GM21528 (cell line): ENCODE data around the gene GLYR1.
A peak's percentile ranks its signal among the peaks of the same experiment; 100 is the strongest.

Source experiments
- ATAC-seq: cut with Tn5 transposase; IDR thresholded peaks from one replicate; pipeline ENCODE4 v1.9.1; 2021; ENCODE audit warnings: mild to moderate bottlenecking, moderate library complexity; ENCODE audit not compliant: unreplicated experiment, low FRiP score

The GLYR1 gene

GRCh38 chr16:4813251-4814003 lies 33.7 kb downstream of the GLYR1 start:
- ATAC-seq, result no peak

DNA sequence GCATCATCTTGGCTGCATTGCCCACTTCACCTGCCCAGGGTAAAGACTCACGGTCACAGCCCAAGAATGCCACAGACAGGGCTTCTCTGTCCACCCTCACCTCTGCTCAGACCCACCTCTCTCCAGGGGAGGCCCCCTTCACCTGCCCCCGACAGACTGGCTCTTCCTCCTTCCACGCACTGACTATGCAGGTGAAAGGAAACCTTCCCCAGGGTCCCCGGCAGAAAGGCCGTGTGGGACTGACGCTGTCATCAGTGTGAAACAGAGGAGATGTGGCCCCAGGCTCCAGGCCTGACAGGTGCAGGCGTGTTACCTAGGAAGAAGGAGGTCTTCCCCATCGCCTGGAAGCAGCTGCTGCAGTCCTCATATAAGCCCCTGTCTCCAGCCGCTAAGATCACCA lies 35.3 kb downstream of the GLYR1 start:
- ATAC-seq, result no peak

- no peak for ATAC-seq
These were observed 35.8 kb downstream of the GLYR1 start for GRCh38 chr16:4811242-4811641.

GRCh38 chr16:4806280-4806679 lies 40.8 kb downstream of the GLYR1 start:
- ATAC-seq, result no peak

DNA sequence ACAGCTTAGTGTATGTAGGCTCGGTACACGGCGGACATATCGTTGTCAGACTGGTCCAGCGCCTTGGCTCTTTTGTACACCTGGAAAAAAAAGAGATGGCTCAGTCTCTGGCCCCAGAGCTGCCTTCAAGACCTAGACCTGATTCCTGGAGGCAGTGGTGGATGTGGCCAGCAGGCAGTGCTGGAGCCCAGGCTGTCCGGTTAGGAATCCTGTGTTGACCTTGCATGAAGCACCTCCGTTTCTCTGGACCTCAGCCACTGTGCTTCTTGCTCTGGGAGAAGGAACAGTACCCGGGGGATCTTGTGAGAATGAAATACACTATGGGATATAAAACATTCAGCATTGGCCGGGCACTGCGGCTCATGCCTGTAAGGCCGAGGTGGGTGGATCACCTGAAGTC lies 41.9 kb downstream of the GLYR1 start:
- no peak for ATAC-seq

DNA sequence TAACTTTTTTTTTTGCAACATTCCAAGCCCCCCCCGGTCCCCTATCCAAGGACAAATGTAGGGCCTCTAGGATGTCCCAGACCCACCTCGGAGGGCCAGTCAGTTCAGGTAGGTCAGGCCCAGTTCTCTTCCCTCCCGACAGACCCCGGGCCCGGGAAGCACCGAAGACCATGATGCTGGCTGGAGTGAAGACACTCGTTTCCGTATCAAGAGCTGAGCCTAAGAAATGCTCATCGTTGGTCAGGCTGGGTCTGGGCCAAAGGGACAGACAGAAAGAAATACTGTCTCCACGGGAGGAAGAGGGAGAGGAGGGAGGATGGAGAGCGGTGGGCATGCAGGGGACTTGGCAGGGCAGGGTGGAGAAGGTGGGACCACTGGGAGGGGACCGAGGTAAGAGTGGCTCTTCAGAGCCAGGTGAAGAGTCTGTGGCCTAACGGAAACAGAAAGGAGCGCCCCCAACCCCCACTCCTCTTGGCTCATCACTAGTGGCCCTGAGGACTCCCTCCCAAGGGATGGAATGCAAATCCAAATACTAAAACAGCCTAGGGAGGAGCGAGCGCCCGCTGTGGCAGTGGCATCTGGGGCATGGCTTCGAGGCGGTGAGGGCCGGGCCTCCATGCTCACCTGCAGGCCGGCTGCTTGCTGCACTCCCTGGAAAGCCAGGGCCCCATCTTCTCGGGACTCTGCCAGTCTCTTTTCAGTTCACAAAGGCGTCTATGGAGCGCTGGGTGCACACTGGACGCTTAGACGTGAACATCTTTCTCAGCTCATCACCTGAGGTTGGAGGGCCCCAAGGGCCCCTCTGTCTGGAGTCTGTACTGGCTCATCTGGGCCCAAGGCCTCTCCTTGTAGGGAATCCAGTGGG lies 43.0 kb downstream of the GLYR1 start:
- no peak for ATAC-seq

DNA sequence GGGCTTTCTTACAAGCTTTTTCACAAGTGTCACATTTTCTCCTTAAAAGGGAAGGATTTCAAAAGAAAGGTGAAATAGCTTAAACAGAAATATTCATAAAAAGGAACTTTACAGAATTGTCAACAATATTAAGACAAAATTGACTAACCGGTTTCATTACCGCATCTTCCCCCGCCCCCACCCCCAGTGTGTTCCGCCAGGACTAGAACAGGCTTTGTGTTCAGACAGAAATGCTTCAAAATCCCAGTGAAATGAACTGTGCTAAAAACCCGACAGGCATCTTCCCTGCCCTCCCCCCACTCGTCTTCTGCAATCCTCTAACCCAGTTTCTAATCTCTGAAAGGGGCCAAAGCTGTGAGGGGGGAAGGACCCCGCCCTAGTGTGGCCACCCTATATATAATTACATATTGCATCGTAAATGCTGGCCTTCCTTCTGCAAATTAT lies 43.7 kb downstream of the GLYR1 start:
- no peak for ATAC-seq

DNA sequence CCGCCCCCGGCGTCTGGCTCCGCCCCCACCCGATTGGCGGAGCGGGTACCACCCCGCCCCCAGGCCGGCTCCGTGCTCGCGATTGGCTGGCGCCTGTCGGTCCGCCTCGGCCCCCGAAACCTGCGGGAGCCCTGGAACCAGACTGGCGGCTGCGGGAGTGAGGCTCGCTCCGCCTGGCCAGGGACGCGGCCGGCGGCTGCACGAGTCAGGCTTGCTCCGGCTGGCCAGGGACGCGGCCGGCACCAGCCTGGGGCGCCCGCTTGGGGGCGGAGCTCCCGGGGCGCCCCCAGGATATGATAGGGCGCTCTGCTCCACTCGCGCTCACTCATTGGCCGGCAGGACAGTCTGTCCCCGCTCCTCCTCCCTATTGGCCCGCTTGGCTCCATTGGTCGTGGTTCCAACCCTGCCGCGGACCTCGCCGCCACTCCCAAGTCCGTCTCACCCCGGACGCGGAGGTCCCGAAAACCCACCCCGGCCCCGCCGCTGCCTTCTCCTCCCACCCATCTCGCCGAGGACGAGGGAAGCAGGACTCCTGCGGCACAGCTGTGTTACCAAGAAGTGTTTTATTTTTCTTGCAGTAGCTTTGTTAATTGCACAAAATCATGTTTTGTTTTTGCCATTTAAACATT lies 44.3 kb downstream of the GLYR1 start:
- peak; percentile 90 for ATAC-seq

DNA sequence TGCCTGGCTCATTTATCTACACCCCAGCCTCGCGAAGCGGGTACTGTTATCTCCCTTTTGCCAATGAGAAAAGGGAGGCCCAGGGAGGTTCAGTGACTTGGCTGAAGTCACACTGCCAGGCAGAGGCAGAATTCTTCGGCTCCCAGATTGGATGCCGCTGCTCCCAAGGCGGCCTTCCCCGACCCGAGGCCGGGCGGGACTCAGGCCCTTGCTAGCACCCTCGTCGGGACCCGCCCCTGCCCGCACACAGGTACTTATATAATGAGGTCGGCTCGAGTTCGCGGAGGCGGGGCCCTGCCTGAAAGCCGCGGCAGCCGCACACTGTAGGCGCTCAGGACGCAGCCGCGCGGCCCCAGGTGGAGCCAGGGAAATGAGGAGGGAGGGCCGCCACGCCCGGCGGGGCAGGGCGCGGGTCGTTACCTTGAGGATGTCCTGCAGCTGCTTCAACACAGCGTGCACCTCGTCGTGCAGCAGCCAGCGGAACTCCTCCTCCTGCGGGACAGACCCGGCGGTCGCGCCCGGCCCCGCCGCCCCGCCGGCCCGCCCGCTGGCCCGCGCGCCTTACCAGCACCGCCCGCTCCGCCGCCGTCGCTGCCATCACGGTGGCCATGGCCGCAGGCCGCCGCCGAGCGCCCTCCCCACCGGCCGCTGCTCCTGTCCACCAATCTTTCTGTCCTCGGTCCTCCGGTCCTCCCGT lies 45.0 kb downstream of the GLYR1 start, which contains the start of gene ROGDI:
ROGDI (minus strand) TSS at position 672 of the 697 bp plus-strand sequence; CDS start at position 610, 62 bp downstream.
- peak; percentile 53 for ATAC-seq

DNA sequence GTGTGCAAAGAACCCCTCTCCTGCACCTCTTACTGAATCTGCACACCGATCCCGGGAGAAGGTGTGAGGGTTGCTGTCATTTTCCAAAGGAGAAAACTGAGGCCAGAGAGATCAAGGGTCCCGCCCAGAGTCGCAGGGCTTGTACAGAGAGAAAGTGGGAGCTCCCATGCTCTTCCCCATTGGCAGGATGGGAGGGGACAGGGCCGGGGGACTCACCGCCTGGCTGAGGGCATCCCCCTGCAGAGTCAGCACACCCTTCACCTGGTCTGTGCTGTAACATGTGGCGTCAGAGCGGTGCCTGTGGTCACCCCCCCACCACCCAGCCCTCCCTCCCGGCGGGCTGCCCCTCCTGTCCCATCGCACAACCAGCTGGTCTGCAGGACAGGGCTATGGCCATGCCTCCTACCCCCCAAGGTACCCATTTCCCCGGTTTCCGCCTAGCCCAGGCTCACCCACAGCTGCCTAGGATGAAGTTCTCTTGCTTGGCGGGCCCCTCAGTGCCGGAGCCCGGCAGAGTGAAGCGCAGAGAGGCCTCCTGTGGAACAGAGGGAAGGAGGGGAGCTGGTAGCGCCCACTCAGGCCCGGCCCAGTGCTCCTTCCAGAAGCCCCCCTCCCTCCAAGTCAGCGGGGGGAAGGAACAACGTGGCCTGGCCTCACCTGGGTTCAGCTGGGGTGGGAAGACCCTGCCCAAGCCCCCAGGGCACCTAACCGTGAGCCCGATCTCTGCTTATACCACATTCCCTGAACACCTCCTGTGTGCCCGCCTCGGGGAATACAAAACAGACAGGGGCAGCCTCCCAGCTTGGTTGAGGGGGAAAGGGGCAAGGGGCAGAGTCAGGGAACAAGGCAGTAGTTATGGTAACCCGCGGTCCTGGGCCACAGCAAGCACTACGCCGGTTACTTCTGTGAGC lies 45.8 kb downstream of the GLYR1 start:
- ATAC-seq, result no peak

DNA sequence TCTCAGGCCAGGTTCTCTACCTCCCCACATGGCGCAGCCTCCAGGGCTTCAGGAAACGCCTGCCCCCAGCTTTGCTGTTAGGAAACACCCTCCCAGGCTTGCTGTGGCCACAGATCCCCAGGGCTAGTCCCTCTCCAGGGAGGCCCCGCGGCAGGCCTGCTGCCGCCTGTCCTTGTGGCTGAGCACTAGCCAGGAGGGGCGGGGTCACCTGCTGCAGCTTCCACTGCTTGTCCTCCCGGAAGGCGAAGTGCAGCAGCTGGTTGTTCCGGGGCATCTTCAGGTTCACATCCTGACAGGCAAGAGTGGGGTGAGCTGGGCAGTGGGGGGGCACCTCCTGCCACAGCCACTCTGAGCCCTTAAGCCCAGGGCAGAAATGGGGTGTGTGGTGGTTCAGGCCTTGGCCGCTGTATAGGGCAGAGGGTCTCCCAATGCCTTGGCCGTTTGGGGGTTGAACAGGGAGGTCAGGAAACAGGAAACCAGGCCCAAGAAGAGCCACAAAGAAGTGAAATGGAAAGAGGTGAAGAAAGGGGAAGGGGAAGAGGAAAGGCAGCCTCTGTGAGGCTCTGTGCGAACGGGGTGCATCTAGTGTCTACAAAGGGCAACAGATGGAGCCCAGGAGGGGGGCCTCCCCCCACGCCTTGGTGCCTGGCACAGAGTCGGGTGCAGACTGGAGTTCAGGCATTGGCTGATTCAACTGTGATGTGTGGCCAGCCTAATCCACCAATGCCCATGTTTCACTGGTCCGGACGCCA lies 46.6 kb downstream of the GLYR1 start:
- ATAC-seq, result no peak

DNA sequence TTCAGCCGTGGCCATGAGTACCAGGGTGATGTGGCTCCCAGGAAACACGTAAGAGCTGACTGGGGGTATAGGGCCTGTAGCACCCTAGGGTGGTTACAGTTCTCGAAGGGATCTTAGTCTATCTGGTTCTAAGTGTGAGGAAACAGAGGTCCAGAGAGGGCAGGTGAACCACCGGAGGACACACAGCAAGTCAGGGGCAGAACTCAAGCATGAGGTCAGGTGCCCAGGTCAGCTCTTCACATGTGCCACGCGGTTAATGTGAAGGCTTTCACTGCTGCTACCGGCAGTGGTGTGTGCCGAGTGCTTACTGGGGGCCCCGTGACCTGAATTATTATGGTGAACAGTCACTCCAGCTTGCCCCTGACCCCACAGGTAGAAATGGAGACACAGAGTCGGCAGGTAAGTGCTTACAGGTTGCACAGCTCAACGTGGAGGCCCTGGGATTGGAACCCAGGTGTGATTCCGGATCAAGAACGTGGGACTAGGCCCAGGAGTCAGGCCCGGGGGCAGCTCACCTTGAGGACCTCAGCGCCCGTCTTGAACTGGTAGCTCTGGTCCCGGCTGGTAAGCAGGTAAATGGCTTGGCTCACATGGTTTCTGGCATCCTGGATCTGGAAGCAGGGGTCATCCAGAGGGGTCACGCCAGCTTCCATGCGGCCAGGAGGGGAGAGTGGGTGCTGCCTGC lies 47.8 kb downstream of the GLYR1 start:
- no peak for ATAC-seq

GRCh38 chr16:4798456-4798855 lies 48.6 kb downstream of the GLYR1 start:
- ATAC-seq, result no peak

DNA sequence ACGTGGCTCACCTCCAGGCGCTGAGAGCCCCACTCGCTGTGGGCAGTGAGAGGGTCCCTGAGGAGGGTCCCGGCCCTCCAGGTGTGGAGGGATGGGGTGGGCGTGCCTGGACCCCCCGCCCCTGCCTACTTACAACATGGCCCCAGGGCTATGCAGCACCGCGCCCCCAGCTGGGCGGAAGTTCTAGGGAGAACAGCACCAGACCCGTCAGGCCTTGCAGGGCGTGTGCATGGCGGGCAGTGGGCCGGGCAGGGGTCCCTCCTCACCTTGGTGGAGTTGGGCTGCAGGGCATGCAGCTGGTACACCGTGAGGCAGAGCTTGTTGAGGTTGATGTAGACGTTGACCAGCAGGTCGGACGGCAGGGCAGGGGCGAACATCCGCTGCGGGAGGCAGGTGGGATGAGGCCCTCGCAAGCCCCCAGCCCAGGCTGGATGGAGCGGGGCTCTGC lies 49.3 kb downstream of the GLYR1 start:
- no peak for ATAC-seq

GRCh38 chr16:4796982-4797804 lies 49.9 kb downstream of the GLYR1 start:
- no peak for ATAC-seq

DNA sequence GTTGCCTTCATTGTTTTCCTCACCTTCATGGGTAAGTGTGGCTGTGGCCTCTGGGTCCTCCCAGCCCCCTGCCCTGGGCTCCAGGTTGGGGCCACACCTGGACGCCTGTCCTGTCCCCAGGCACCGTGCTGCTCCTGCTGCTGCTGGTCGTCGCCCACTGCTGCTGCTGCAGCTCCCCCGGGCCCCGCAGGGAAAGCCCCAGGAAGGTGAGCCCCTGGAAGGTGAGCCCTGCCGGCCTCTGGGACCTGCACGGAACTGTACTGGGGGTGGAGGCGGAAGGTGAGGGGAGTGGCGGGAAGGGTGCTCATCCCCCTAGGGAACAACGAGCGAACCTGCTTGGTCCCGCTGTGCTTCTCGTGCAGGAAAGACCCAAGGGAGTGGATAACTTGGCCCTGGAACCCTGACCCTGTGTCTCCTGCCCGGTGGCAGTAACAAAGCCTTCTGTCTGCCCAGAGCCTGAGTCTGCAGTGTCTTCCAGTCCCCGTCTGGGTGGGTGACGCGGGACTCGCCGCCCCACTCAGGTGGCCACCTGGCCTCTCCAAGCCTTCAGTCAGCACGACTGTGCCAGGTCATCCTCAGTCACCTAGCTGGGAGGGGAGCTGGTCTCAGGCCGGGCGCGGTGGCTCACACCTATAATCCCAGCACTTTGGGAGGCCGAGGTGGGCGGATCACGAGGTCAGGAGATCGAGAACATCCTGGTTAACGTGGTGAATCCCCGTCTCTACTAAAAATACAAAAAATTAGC lies 51.1 kb downstream of the GLYR1 start:
- no peak for ATAC-seq
